ENCODE results near the gene OR2T12.
"Not testable (repeated sequence)": the region's sequence is repeated elsewhere in the genome, so short reads cannot be mapped to it uniquely, and the experiment has no call there.

The OR2T12 gene, protein sequence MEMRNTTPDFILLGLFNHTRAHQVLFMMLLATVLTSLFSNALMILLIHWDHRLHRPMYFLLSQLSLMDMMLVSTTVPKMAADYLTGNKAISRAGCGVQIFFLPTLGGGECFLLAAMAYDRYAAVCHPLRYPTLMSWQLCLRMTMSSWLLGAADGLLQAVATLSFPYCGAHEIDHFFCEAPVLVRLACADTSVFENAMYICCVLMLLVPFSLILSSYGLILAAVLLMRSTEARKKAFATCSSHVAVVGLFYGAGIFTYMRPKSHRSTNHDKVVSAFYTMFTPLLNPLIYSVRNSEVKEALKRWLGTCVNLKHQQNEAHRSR

DNA sequence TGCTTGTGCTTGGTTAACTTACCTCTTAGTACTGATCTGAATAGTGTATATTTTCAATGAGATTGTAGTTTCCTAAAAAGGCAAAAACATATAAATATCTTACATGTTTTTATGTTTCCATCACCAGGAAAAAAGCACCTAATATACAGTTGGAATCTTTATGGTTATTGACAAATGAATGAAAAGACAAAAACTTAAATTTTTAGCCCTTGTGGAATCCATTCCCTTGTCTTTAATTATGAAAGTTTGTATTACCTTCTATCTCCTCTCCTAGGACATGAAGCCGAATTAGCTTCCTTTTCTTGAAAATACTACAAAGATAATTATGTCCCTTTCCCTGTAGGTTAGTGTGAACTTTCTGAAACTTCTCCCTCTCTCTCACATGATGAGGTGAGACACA lies at the start of gene OR2T12:
TSS of gene OR2T12 (minus strand) at position 101 of the 400 bp plus-strand sequence. CDS start 7,846 bp downstream, outside the sequence.
- DNase-seq (ENCODE audit: extremely low spot score, insufficient read length, low read depth): no peak

GRCh38 chr1:248348475-248348874 lies 45.3 kb upstream of the OR2T12 start, which contains the start of gene OR14C36:
Gene OR14C36, plus strand, starts transcription at chr1:248348775. Its CDS starts 0 bp downstream, at chr1:248348775.
- DNase-seq (ENCODE audit: extremely low spot score, insufficient read length, low read depth): no peak
- no peak for FAIRE-seq

More for the DNA sequence above, at the start of gene OR2T12:
- FAIRE-seq: no peak

DNA sequence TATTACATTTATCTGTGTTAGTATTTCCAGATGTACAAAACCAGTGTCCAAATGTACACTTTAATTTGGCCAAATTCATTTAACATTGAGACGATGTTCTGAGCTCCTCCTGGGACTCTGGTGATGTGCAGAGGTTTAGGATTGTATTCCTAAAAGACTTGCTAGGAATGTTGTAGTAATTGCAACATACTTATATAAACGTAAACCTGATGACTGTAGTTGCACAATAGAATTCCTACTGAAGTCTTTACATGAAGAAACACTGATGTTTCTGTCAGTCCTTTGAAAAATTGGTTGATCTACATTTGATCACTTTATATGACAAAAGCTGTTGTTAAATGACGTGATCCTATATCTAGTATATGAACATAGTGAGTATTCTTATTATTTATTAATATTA lies 40.2 kb upstream of the OR2T12 start:
- FAIRE-seq: no peak
- no peak for DNase-seq (ENCODE audit: extremely low spot score, insufficient read length, low read depth)

DNA sequence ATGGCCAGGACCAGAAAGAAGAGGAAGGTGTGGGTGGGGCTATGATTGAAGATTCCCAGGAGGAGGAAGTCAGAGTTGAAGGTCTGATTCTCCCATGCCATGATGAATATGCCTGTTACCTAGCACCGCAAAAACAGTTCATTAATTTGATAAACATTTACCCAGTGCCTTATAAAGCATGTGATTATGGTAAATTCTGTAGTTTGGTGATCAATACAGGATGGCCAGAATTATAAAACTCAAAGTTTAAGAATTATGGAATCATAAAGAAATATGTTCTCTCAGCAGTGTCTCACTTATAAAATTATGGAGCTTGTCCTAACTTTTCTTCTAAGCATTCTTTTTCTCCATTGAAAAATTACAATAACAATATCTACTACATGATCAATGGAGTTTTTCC lies 21.2 kb upstream of the OR2T12 start, which contains the start of gene OR2M7:
TSS of gene OR2M7 (minus strand) at position 101 of the 400 bp plus-strand sequence. CDS start at position 101, 0 bp downstream.
- FAIRE-seq: no peak
- no peak for DNase-seq (ENCODE audit: extremely low spot score, insufficient read length, low read depth)

GRCh38 chr1:248316796-248317195 lies 13.6 kb upstream of the OR2T12 start:
- DNase-seq (ENCODE audit: extremely low spot score, insufficient read length, low read depth) (no peak), FAIRE-seq (no peak)

GRCh38 chr1:248306740-248307139 lies 3.5 kb upstream of the OR2T12 start:
- FAIRE-seq: not testable (repeated sequence)

DNA sequence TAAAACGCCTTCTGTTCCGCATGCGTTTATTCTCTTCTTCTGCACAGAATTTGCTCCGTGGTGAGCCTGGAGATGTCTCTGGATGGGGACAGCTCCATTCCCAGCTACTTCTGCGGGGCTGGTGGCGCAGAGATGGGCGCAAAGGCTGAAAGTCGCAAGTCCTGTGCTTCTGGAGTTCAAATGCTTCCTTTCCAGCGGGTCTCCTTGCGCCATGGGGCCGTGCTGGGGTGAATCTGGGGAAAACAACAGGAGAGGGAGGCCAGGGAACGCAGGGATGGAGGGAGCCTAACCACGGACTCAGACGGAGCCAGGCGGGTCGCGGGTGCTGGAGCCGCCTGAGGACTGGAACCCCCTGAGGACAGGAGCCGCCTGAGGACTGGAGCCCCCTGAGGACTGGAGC lies 2.9 kb upstream of the OR2T12 start:
- no peak for DNase-seq (ENCODE audit: extremely low spot score, insufficient read length, low read depth)
- FAIRE-seq: no peak

More at GRCh38 chr1:248306740-248307139, 3.5 kb upstream of the OR2T12 start:
- not testable (repeated sequence) for DNase-seq (ENCODE audit: extremely low spot score, insufficient read length, low read depth)

GRCh38 chr1:248305672-248306071 lies 2.4 kb upstream of the OR2T12 start:
- DNase-seq (ENCODE audit: extremely low spot score, insufficient read length, low read depth); FAIRE-seq: not testable (repeated sequence)

- no peak for FAIRE-seq
Observed at GRCh38 chr1:248288391-248288790, 14.8 kb downstream of the OR2T12 start.

DNA sequence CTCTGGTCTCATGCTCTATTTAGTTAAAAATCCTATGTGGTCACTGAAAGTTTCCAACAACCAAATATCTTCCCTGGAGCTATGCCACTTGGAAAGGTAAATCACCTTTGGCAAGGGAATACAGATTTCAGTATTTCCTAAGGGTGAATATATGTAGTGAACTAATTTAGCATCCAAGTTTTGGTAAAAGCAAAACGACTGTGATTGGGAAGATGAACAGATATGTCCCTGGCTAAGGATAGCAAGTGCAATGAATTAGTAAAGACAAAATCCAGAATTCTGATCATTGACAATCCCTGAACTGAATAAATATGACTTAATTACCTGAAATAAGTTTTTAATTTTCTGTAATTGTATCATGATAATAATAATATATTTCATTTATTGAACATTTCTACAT lies 25.3 kb downstream of the OR2T12 start, which contains the start of gene OR2T33:
TSS of gene OR2T33 (minus strand) at position 101 of the 400 bp plus-strand sequence. CDS start 4,162 bp downstream, outside the sequence.
- no peak for FAIRE-seq
- DNase-seq (ENCODE audit: extremely low spot score, insufficient read length, low read depth): no peak

More at GRCh38 chr1:248288391-248288790, 14.8 kb downstream of the OR2T12 start:
- no peak for DNase-seq (ENCODE audit: extremely low spot score, insufficient read length, low read depth)

DNA sequence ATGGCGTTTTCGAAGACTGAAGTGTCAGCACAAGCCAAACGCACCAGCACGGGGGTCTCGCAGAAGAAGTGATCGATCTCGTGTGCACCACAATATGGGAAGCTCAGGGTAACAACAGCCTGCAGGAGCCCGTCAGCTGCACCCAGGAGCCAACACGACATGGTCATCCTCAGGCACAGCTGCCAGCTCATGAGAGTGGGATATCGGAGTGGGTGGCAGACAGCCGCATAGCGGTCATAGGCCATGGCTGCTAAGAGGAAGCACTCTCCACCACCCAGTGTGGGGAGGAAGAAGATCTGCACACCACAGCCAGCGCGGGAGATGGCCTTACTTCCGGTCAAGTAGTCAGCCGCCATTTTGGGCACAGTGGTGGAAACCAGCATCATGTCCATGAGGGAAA lies 30.0 kb downstream of the OR2T12 start:
- not testable (repeated sequence) for DNase-seq (ENCODE audit: extremely low spot score, insufficient read length, low read depth); FAIRE-seq

DNA sequence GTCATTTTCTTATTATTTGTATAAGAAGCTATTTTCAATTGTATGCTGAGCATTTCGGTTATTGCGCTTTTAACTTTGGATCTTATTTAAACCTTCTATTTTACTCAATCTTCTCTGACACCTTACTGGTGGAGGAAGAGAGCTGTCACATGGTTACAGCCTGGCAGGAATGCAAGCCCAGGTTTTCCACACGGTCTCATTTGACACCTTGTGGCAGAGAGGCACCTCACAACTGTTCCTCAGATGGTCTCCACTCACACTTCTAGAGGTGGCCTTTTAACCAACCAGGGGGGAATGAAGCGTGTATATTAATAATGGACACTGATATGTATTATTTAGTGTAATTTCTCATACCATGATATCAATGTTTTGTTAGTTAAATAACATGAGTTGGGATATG lies 35.0 kb downstream of the OR2T12 start:
- FAIRE-seq (no peak), DNase-seq (ENCODE audit: extremely low spot score, insufficient read length, low read depth) (no peak)

GRCh38 chr1:248259309-248259708 lies 43.9 kb downstream of the OR2T12 start:
- not testable (repeated sequence) for DNase-seq (ENCODE audit: extremely low spot score, insufficient read length, low read depth); FAIRE-seq

DNA sequence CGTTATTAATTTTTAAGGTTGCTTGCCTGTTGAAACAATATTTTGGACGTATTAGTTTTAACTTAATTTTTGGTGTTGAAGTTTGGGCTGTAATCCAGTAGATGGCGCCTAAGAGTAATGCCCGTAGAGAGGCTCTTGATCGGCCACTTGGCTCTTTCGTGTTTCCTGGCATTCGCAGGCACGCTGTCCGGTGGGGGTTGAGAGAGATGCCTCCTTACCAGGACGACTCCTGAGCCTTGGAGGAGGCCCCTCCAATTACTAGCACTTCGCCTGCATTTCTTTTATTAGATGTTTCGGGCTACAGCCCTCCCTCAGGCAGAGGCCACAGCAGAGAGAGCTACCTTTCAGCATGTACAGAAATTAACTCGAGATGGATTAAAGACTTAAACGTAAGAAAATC lies 60.0 kb downstream of the OR2T12 start:
- FAIRE-seq (peak; percentile 80), DNase-seq (ENCODE audit: extremely low spot score, insufficient read length, low read depth) (peak; percentile 3)
